Measurements from ENCODE around the gene BRD1.

The BRD1 gene

DNA sequence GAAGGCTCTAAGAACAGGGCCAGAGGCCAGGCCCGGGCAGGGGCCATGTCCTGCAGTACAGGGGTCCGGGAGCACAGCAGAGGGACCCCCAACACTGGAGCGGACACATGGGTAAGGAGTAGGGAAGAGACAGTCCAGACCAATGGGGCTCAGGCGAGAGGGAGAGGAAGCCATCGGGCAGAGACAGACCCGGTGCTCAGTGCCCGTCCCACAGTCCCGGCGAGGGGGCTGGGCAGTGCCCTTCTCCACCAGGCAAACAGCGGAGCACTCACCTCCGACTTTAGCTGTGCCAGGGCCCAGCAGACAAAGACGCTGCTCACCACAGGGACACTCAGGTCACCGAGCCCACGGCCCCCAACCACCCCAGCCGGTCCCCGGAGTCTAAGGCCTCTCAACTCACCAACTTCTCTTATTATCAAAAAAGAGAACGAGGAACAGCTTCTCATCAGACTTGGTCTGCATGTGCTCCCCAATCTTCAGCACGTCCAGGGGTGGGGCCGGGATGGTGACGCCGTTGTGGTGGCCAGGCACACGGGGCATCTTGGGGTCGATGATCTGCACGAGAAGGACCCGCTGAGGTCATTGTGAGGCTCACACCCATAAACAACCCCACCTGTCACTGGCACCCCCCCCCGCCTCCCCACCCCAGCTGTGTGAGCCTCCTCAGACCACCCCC, 52.3 kb downstream of the BRD1 start:
- H3K4me2 ChIP-seq (ENCODE audit: low read length): no peak overlapping the region
- H3K4me1 ChIP-seq (ENCODE audit: control insufficient read depth, insufficient read depth, low read length): peaks cover 14% of the 10 kb centered on the region
- H3K9me3 ChIP-seq (replicated peaks; ENCODE audit: low read length): no peaks in the 10 kb centered on the region
- H3K36me3 ChIP-seq (ENCODE audit: insufficient read depth, low read length): peaks cover 44% of the 10 kb centered on the region
- no peaks in the 10 kb centered on the region for H3K27me3 ChIP-seq (ENCODE audit: control insufficient read depth, insufficient read depth, low read length)
- no peak overlapping the region for H3K9ac ChIP-seq (ENCODE audit: low read depth, low read length)
- H3K4me3 ChIP-seq (ENCODE audit: low read length): no peak overlapping the region

DNA sequence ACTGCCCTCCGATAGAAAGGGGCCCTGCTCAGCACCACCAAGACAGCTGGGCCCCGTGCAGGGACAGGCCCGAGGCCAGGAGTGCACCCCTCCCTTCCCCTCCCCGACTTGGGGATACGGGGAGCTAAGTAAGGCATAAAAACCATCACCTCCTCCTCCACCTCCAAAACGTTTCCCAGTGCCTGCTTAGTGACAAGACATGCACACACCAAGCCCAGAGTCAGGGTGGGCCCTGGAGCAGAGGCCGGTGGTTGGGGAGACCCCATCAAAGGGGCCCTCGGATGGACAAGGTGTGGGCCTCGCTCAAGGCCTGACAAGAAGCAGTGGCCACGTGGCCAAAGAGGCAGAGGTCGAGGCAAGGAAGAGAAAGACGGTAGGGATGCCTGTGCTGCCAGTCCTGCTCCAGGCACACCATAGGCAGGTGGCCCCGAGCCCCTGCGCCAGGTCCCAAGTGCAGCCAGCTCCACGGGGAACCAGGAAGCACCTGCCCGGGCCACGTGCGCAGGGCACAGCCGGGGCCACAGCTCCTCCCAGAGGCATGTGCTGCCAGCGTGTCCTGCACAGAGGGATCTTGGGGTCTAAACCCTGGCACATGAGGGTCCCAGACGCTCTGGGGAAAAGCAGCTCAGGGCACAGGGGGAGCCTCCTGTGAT, 53.0 kb downstream of the BRD1 start:
- peaks cover 44% of the 10 kb centered on the region for H3K36me3 ChIP-seq (ENCODE audit: insufficient read depth, low read length)
- no peak overlapping the region for H3K9ac ChIP-seq (ENCODE audit: low read depth, low read length)
- H3K9me3 ChIP-seq (replicated peaks; ENCODE audit: low read length): no peaks in the 10 kb centered on the region
- peaks cover 7% of the 10 kb centered on the region for H3K4me1 ChIP-seq (ENCODE audit: control insufficient read depth, insufficient read depth, low read length)
- H3K4me3 ChIP-seq (ENCODE audit: low read length): no peak overlapping the region
- H3K27me3 ChIP-seq (ENCODE audit: control insufficient read depth, insufficient read depth, low read length): no peaks in the 10 kb centered on the region
- no peak overlapping the region for H3K4me2 ChIP-seq (ENCODE audit: low read length)

DNA sequence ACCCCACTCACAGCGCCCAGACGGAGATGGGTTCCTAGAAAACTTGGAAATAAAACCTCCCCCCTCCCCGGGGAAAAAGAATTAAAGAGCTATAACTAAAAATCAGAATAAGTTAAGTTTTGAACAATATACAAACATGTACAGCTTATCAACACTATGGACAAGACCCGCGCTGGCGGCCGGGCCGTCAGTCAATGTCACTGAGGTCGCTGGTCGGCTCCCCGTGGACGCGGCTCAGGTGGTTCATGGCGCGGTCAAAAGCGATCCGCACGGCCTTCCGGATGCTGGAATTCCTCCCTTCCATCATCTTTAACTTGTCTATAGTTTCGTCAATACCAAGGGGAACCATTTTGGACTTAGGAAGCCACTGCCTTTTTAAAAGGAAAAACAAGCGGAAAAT, 53.6 kb downstream of the BRD1 start:
- no peaks in the 10 kb centered on the region for H3K27me3 ChIP-seq (ENCODE audit: control insufficient read depth, insufficient read depth, low read length)
- no peak overlapping the region for H3K4me2 ChIP-seq (ENCODE audit: low read length)
- H3K9ac ChIP-seq (ENCODE audit: low read depth, low read length): no peak overlapping the region
- H3K4me1 ChIP-seq (ENCODE audit: control insufficient read depth, insufficient read depth, low read length): peaks cover 5% of the 10 kb centered on the region
- no peaks in the 10 kb centered on the region for H3K9me3 ChIP-seq (replicated peaks; ENCODE audit: low read length)
- H3K36me3 ChIP-seq (ENCODE audit: insufficient read depth, low read length): peaks cover 44% of the 10 kb centered on the region
- no peak overlapping the region for H3K4me3 ChIP-seq (ENCODE audit: low read length)

DNA sequence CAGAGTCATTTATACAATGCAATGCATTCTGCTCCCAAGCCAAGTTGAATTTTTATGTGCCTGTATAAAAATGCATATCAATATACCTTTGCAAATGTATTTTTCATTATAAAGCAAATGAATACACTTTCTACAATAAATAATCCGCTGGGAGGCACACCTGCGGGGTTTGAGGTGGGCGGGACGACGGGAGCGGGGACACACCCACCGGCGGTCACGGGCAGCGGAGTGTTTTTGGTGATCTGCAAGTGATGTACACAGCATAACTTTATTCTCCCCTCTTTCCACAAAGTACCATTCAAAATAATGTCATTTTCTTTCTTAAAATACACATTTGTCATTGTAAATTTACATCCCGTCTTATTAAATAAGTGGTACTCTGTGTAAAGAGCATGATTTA, 54.1 kb downstream of the BRD1 start:
- no peak overlapping the region for H3K9ac ChIP-seq (ENCODE audit: low read depth, low read length)
- no peak overlapping the region for H3K4me2 ChIP-seq (ENCODE audit: low read length)
- no peak overlapping the region for H3K4me3 ChIP-seq (ENCODE audit: low read length)
- H3K36me3 ChIP-seq (ENCODE audit: insufficient read depth, low read length): peaks cover 44% of the 10 kb centered on the region
- H3K9me3 ChIP-seq (replicated peaks; ENCODE audit: low read length): no peaks in the 10 kb centered on the region
- peaks cover 9% of the 10 kb centered on the region for H3K4me1 ChIP-seq (ENCODE audit: control insufficient read depth, insufficient read depth, low read length)
- no peaks in the 10 kb centered on the region for H3K27me3 ChIP-seq (ENCODE audit: control insufficient read depth, insufficient read depth, low read length)

DNA sequence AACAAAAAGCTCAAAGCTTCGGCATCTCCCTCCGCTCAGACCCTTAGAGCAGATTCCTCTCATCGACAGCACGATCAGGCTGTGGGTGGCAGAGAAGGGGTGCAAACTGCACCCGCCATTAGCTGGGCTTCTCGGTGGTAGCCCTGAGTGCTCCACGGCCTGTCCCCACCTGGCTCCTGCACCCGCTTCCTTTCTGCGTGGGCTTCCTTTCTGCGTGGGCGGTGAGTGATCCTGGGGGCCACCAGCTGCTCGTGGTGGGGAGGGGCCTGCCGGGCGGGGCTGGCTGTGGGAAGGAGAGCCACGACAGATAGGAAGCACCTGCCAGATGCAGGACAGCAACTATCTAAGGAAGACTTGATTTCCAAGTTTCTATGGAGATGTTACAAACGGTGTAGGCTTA, 55.0 kb downstream of the BRD1 start:
- peaks cover 44% of the 10 kb centered on the region for H3K36me3 ChIP-seq (ENCODE audit: insufficient read depth, low read length)
- no peak overlapping the region for H3K9ac ChIP-seq (ENCODE audit: low read depth, low read length)
- H3K9me3 ChIP-seq (replicated peaks; ENCODE audit: low read length): no peaks in the 10 kb centered on the region
- peaks cover 10% of the 10 kb centered on the region for H3K4me1 ChIP-seq (ENCODE audit: control insufficient read depth, insufficient read depth, low read length)
- H3K4me2 ChIP-seq (ENCODE audit: low read length): no peak overlapping the region
- no peaks in the 10 kb centered on the region for H3K27me3 ChIP-seq (ENCODE audit: control insufficient read depth, insufficient read depth, low read length)
- H3K4me3 ChIP-seq (ENCODE audit: low read length): no peak overlapping the region

DNA sequence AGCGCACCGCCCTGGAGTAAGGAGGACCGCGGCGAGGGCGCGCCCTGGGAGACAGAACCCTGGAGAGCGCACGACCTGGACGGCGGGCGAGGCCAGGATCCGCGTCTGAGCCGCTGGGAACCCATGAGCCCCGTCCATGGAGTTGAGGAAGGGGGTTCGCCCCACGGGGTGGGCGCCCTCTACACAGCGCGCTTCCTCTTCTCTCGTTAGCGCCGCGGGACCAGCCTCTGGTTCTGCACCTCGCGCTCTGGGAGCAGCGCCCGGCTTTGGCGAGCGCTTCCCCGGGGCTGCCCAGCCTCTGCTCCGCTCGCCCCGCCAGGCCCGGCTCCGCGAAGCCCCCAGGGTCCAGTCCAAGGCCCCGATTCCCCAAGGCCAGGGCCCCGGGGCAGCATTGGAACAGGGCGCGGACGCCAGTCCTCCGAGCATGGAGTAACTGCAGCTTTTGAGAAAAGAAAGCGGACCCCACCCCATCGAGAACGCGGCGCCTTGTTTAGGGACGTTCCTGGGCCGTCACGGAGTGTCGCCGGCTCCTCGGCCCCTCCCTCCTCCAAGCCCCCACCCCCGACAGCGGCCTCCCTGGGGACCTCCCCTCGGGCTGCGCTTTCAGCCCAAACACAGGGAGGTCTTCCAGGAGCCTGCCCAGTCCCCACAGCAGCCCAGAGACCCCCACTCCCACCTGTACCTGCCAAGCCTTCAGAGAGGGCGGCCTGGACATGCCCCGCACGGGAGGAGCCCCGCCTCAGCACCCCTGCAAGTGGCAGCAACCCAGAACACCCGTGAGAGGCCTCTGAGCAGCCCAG, 56.2 kb downstream of the BRD1 start:
- peaks cover 10% of the 10 kb centered on the region for H3K4me1 ChIP-seq (ENCODE audit: control insufficient read depth, insufficient read depth, low read length)
- H3K9me3 ChIP-seq (replicated peaks; ENCODE audit: low read length): no peaks in the 10 kb centered on the region
- H3K4me3 ChIP-seq (ENCODE audit: low read length): no peak overlapping the region
- H3K36me3 ChIP-seq (ENCODE audit: insufficient read depth, low read length): peaks cover 34% of the 10 kb centered on the region
- H3K27me3 ChIP-seq (ENCODE audit: control insufficient read depth, insufficient read depth, low read length): no peaks in the 10 kb centered on the region
- H3K9ac ChIP-seq (ENCODE audit: low read depth, low read length): no peak overlapping the region
- H3K4me2 ChIP-seq (ENCODE audit: low read length): no peak overlapping the region

DNA sequence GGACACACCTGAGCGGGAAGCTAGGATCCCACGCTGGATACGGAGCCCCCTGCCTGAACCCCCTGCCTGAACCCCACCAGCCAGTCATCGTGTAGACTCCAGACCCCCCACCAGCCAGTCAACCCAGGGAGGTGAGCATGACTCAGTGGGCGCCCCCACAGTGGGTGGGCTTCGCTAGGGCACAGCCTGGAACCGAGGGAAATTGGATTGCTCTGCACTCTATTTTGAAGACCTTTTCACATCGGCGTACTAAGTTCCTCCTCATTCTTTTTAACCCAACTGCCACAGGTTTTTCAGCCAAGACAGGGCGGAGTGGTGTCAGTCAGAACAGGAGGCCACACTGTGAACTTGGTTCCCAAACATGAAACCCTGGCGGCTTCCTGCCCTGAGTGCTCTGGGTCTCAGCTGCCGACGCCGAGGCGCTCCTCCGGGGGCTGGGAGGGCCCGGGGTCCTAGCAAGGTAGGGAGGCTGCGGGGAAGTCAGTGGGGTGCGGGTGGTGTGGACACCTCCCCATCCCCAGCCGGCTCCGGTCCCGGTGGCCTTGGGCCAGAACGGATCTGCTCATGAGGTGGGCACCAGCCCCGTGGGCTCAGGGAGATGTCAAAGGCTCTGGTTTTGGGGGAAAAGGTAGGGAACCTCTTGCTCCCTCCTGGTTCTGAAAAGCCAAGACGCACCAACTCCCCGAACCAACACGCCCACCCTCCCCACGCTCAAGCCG, 57.0 kb downstream of the BRD1 start:
- no peak overlapping the region for H3K4me3 ChIP-seq (ENCODE audit: low read length)
- no peak overlapping the region for H3K9ac ChIP-seq (ENCODE audit: low read depth, low read length)

DNA sequence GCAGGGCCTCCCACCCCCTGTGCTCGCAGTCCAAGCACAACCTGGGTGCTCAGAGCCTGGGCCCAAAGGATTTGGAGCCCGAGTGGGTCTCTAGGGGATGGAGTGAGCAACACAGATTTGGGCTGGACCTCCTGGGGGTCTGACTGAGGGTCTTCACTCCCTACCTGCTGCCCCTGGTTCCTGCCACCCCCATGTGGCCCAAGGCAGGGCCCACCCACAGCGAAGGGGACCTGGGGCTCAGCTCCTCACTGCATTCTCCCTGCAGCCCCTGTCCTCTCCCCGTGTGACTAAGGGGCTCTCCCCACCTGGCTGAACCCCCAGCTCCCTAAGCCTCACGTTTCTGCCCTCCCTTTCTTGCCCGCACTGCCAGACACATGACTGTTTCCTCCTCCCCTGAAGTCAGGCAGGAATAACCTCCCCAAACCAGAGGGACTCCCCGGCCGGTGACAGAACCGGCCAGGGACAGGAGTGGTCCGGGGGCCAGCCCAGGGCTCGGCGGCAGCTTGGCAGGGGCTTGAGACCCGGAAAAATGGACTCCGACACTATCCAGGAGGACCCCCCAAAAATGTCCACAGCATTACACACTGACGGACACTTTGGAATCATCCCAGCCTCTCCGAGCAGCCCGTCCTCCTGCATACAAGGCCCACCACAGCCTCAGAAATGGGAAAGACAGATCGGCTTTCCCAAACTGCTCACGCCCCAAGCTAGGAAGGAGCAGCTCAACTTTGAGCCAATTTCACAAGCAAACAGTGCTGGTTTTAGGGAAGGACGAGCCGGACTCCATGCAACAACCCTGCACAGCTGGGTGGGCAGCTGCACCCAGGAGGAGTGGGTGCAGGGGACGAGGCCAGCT, 57.8 kb downstream of the BRD1 start:
- H3K27me3 ChIP-seq (ENCODE audit: control insufficient read depth, insufficient read depth, low read length): no peaks in the 10 kb centered on the region
- no peaks in the 10 kb centered on the region for H3K9me3 ChIP-seq (replicated peaks; ENCODE audit: low read length)
- H3K4me3 ChIP-seq (ENCODE audit: low read length): no peak overlapping the region
- no peak overlapping the region for H3K9ac ChIP-seq (ENCODE audit: low read depth, low read length)
- peaks cover 10% of the 10 kb centered on the region for H3K4me1 ChIP-seq (ENCODE audit: control insufficient read depth, insufficient read depth, low read length)
- no peak overlapping the region for H3K4me2 ChIP-seq (ENCODE audit: low read length)
- peaks cover 21% of the 10 kb centered on the region for H3K36me3 ChIP-seq (ENCODE audit: insufficient read depth, low read length)

More for the DNA sequence above, 57.0 kb downstream of the BRD1 start:
- Histone ChIP-seq H3K4me1 (ENCODE audit: control insufficient read depth, insufficient read depth, low read length) (peaks cover 10% of the 10 kb centered on the region), H3K4me2 (ENCODE audit: low read length) (no peak overlapping the region), H3K9me3 (replicated peaks; ENCODE audit: low read length) (no peaks in the 10 kb centered on the region), H3K27me3 (ENCODE audit: control insufficient read depth, insufficient read depth, low read length) (no peaks in the 10 kb centered on the region), H3K36me3 (ENCODE audit: insufficient read depth, low read length) (peaks cover 27% of the 10 kb centered on the region)

DNA sequence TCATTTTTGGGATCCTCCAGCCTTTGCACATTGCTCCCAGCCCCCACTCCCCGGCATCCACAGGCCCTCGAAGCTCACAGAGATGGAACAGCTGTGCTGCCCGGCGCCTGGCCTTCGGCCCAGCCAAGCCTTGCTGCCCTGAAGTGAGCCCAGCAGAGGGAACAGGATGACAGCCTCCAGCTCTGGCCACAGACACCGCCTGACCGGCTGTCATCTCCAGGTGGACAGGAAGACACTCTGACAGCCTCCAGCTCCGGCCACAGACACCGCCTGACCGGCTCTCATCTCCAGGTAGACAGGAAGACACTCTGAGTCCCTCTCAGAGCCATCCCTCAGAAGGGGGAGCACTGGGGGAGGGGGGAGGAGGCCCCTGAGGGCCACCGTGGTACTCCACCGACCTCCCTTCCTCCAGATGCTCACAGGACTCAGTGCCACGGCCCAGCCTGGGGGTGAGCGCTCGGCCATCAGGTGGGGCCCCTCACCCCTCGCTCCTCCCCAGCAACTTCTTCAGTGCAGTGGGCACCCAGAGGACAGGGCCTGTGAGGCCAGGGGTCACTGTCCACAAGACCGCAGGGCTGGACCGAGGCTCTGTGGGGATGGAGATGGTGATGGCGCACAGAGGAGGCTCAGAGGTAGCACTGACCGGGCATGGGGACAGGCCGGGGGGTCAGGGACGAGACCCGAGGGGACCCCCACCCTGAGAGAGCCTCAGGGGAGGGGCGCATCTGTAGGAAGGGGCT, 58.6 kb downstream of the BRD1 start:
- Histone ChIP-seq H3K9me3 (replicated peaks; ENCODE audit: low read length) (no peaks in the 10 kb centered on the region), H3K4me2 (ENCODE audit: low read length) (no peak overlapping the region), H3K36me3 (ENCODE audit: insufficient read depth, low read length) (peaks cover 13% of the 10 kb centered on the region), H3K9ac (ENCODE audit: low read depth, low read length) (no peak overlapping the region), H3K27me3 (ENCODE audit: control insufficient read depth, insufficient read depth, low read length) (no peaks in the 10 kb centered on the region), H3K4me3 (ENCODE audit: low read length) (no peak overlapping the region), H3K4me1 (ENCODE audit: control insufficient read depth, insufficient read depth, low read length) (peaks cover 11% of the 10 kb centered on the region)

DNA sequence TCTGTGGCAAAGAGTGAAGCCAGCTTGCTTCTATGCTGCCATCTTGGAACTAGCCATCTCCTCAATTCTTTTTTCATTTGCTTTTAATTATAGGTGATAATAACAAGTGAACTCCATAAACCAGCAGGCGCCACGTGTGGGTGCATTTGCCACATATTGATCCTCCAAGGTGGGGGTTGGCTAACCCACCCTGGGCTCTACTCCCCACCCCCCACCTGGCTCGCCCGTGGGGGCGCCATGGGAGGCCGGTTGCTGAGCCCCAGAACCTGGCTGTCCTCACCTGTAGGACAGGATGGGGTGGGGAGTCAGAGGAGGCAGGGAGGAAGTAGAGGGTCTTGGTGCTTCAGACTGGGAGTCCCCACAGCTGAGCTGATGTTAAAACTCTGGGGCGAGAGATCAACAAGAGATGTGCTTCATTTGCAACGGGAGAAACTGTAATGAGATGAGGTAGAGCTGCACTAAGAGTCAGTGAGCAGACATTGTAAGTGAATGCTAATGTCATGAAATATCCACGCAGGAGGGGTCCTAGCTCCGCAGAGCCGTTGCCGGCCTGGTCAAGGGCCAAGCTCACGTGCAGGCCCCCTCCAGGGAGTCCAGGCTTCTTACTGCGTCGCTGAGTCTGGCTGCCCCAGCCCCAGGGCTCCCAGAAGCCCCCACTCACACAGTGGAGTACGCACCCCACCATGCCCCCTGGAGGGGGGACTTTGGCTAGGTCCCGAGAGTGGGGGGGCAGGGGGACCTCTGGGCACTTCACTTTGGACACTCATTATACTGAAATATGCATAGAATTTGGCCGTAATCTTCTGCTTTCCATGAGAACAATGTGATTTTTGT, 59.4 kb downstream of the BRD1 start:
- no peak overlapping the region for H3K9ac ChIP-seq (ENCODE audit: low read depth, low read length)
- H3K4me3 ChIP-seq (ENCODE audit: low read length): no peak overlapping the region
- no peaks in the 10 kb centered on the region for H3K27me3 ChIP-seq (ENCODE audit: control insufficient read depth, insufficient read depth, low read length)
- H3K9me3 ChIP-seq (replicated peaks; ENCODE audit: low read length): no peaks in the 10 kb centered on the region
- H3K36me3 ChIP-seq (ENCODE audit: insufficient read depth, low read length): peaks cover 6% of the 10 kb centered on the region
- H3K4me1 ChIP-seq (ENCODE audit: control insufficient read depth, insufficient read depth, low read length): peaks cover 13% of the 10 kb centered on the region
- no peak overlapping the region for H3K4me2 ChIP-seq (ENCODE audit: low read length)
